Glutamatergic neuron (in vitro differentiated cells): ENCODE data around the gene PCSK4. TPM values are rescaled to one million over a fixed set of nuclear protein-coding genes. Genes with fewer than 3 reads are reported as not detected.

ENCODE experiments used
- DNase-seq: peaks from one replicate; pipeline ENCODE4 v3.0.0; 2022
- H3K27ac Mint-ChIP-seq: one replicate; pipeline ENCODE4 v1.8.0; 2020; ENCODE audit warnings: mild to moderate bottlenecking, mixed read lengths, inconsistent platforms; ENCODE audit not compliant: unreplicated experiment
- H3K27me3 Mint-ChIP-seq: one replicate; pipeline ENCODE4 v1.8.0; 2020; ENCODE audit warnings: mild to moderate bottlenecking, moderate library complexity, mixed read lengths, inconsistent platforms; ENCODE audit not compliant: unreplicated experiment
- H3K36me3 Mint-ChIP-seq: one replicate; pipeline ENCODE4 v1.8.0; 2020; ENCODE audit warnings: mild to moderate bottlenecking, mixed read lengths, inconsistent platforms; ENCODE audit not compliant: unreplicated experiment
- H3K4me1 Mint-ChIP-seq: one replicate; pipeline ENCODE4 v1.8.0; 2020; ENCODE audit warnings: mild to moderate bottlenecking, low read depth, mixed read lengths, inconsistent platforms; ENCODE audit not compliant: unreplicated experiment
- H3K4me3 Mint-ChIP-seq: one replicate; pipeline ENCODE4 v1.8.0; 2020; ENCODE audit warnings: mild to moderate bottlenecking, mixed read lengths, inconsistent platforms; ENCODE audit not compliant: unreplicated experiment
- H3K9me3 Mint-ChIP-seq: one replicate; pipeline ENCODE4 v1.8.0; 2020; ENCODE audit warnings: mild to moderate bottlenecking, moderate library complexity, mixed read lengths, inconsistent platforms; ENCODE audit not compliant: unreplicated experiment
- total RNA-seq: library from RNA; stranded (reverse); fragmentation: NEBNext Ultra II Directional; extraction: Animal tissue kit (Norgen Biotek cat#: 25700); gene quantifications from one replicate; pipeline ENCODE4 v1.2.1, GENCODE V29; 2021; ENCODE audit not compliant: unreplicated experiment
- TF ChIP-seq, protein P1 (sequence below): fragments of 200-600 bp; sonication (generic); IDR thresholded peaks from one replicate; pipeline ENCODE4 v1.5.0; 2021; ENCODE audit not compliant: partially characterized antibody, unreplicated experiment

Gene PCSK4
- total RNA-seq, 1 donor from 2014 or later: 21.2 TPM

DNA sequence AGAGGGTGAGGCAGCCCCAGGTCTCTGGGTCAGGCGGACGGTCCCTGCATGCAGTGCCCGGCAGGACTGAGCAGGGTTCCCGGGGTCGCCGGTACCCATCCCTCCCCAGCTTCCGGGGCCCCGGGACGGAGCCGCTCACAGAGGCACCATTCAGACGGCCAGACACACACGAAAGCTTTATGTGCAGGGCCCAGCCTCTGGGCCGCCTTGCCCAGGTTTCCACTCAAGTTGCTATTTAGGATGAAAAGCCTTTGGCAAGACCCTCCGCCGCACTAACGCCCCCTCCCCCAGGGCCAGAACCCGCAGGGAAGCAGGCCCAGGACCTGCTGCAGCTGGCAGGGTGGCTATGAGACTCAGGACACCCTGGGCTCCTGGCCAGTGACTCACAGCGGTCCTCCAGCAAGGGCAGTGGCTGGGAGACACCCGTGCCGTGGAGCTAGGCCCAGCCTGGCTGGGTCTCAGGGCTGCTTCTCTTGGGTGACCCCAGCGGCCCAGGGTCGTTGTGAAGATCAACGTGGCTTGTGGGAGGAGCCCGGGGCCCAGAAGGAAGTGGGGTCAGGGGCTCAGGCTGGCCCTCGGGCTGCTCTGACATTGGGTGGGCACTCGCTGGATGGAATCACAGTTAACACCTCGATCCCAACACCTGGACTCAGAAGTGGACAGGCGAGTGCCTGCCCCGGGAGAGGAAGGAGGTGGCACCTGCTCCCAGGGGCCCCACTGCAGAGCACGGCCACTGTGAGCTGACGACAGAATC is 16.0 kb downstream of the PCSK4 start:
- Mint-ChIP-seq H3K36me3 (no peaks in the 10 kb centered on the region), H3K27me3 (peaks cover 38% of the 10 kb centered on the region), H3K9me3 (peaks cover 29% of the 10 kb centered on the region), H3K4me1 (peaks cover 8% of the 10 kb centered on the region), H3K27ac (peak overlapping the region; percentile 48), H3K4me3 (no peak overlapping the region)
- TF ChIP-seq, protein P1, sequence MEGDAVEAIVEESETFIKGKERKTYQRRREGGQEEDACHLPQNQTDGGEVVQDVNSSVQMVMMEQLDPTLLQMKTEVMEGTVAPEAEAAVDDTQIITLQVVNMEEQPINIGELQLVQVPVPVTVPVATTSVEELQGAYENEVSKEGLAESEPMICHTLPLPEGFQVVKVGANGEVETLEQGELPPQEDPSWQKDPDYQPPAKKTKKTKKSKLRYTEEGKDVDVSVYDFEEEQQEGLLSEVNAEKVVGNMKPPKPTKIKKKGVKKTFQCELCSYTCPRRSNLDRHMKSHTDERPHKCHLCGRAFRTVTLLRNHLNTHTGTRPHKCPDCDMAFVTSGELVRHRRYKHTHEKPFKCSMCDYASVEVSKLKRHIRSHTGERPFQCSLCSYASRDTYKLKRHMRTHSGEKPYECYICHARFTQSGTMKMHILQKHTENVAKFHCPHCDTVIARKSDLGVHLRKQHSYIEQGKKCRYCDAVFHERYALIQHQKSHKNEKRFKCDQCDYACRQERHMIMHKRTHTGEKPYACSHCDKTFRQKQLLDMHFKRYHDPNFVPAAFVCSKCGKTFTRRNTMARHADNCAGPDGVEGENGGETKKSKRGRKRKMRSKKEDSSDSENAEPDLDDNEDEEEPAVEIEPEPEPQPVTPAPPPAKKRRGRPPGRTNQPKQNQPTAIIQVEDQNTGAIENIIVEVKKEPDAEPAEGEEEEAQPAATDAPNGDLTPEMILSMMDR: no peak
- no peak for DNase-seq

DNA sequence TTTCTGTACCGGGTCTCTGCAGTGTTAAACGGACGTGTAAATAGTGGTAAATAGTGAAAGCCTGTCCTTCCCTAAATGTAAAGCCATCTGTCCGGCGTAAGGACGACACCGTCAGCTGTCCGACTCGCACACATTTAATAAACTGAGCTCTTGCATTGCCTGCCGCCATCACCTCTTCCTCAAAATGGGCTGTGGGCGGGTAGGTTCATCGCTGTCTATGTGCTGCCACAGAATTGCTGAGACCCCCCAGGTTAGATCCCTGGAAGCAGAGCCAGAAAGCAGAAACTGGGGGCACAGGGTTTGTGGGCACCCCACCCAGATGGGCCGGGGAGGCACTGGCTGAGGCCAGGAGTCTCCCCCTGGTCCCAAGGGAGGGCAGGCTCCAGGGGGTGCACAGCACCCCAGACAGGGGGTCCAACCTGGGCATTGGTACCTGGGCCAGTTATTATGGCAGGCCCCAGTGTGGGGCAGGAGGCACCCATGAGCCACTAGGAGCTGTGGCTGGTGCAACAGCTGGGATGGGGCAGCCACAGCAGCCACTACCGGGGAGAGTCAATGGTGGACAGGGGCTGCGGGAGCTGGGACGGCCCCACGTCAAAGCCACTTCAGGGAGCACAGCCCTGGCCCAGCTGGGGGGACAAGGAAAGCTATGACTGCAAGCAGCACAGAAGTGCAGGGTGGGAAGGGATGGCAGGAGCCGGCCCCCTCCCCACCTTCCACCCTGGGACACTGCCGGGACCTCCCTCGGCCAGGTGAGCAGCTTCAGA is 16.9 kb downstream of the PCSK4 start:
- Mint-ChIP-seq H3K4me1 (peaks cover 7% of the 10 kb centered on the region), H3K27ac (peak overlapping the region; percentile 98), H3K36me3 (no peaks in the 10 kb centered on the region), H3K27me3 (peaks cover 36% of the 10 kb centered on the region), H3K9me3 (peaks cover 28% of the 10 kb centered on the region), H3K4me3 (peak overlapping the region; percentile 79)
- peak; percentile 55 for DNase-seq
- TF ChIP-seq, protein P1: no peak

DNA sequence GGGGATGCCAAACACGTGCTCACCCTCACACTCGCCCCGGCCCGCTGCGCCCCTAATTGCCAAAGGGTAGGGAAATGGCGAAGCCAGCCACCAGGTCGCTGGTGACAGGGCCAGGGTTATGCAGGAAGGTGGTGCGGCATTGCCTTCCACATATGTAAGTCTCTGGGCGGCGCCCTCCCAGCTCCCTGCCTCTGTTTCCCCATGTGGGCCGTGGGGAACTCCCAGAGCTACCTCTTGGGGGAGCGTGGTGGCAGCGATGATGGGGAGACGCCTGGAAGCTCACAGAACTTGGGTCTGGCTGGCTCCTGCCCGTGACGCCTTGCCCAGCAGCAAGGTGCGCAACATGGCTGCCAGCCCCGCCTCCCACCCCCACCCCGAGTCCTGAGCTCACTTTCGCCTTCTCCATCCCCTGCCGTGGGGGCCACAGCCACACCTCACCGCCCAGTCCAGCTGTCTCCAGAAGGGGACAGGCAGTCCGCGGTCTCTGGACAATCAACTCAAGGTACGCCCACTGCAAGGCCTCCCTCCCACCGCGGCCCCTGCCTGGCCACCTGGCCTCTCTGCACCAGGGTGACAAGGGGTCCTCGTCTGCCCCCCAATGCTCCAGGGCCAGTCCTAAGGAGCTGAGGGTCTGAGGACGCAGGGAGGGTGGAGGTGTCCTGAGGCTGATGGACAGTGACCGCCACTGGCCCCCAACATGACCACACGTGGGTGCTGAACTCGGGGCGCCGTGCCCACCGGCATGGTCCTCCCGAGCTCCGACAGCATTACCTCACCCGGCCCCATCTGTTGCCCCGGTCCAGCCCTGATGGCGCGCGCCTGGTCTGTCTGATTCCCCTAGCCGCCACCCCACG is 17.7 kb downstream of the PCSK4 start:
- TF ChIP-seq, protein P1: no peak
- H3K27me3 Mint-ChIP-seq: peaks cover 36% of the 10 kb centered on the region
- H3K4me1 Mint-ChIP-seq: peaks cover 7% of the 10 kb centered on the region
- DNase-seq: peak; percentile 65
- peaks cover 28% of the 10 kb centered on the region for H3K9me3 Mint-ChIP-seq
- H3K27ac Mint-ChIP-seq: peak overlapping the region; percentile 98
- no peaks in the 10 kb centered on the region for H3K36me3 Mint-ChIP-seq
- H3K4me3 Mint-ChIP-seq: peak overlapping the region; percentile 79

DNA sequence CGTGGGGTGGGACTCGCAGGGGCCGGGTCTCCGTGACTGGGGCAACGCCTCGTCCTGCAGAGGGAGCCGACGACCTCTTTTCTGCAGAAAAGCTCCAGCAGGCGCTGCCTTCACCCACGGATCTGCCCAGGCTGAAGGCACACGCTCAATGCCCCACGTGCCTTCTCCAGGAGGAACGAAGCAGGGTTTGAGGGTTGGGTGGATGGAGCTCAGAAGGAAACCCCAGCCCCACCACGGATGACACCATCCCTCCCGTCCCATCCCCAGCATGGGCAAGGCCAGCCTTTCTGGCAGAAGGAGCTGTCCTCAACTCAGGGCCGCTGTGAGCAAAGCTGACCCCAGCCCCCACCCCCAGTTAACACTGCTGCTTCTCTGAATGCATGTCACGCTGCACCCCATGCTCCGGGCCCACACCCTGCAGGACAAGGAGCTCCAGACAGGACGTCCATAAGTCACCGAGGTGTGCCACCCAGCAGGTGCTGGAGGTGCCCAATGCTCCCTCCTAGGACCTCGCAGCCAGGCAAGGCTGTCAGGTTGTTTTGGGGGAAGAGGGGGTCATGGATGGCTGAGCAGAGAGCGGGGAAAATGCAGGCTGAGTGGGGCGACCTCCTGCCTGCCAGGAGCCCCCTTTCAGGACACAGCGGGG is 18.5 kb downstream of the PCSK4 start:
- TF ChIP-seq, protein P1: no peak
- Mint-ChIP-seq H3K4me1 (peaks cover 7% of the 10 kb centered on the region), H3K4me3 (no peak overlapping the region), H3K36me3 (no peaks in the 10 kb centered on the region), H3K27ac (peak overlapping the region; percentile 55), H3K9me3 (peaks cover 28% of the 10 kb centered on the region), H3K27me3 (peaks cover 32% of the 10 kb centered on the region)
- DNase-seq: peak; percentile 67
